Peyer's patch (tissue), 4 donors: ENCODE results near the gene VPREB1.
"Not testable (repeated sequence)": the region's sequence is repeated elsewhere in the genome, so short reads cannot be mapped to it uniquely, and the experiment has no call there.

Source experiments
- POLR2A ChIP-seq, 2 donors: fragments of 450-650 bp; IDR thresholded peaks; one replicate each; pipeline ENCODE4 v1.5.1; 2017; ENCODE audit warnings: antibody characterized with exemption in 2 of 2, mild to moderate bottlenecking in 2 of 2, moderate library complexity in 2 of 2
- TF ChIP-seq, protein P1 (sequence below), 6 experiments: fragments of 450-650 bp in 4 of 6; fragments of 200-600 bp in 2 of 6; sonication (generic) in 1 of 6; IDR thresholded peaks; one replicate each; pipeline ENCODE4 v1.5.1; 2017 to 2019; ENCODE audit warnings: antibody characterized with exemption in 6 of 6, mild to moderate bottlenecking in 3 of 6, moderate library complexity in 1 of 6

DNA sequence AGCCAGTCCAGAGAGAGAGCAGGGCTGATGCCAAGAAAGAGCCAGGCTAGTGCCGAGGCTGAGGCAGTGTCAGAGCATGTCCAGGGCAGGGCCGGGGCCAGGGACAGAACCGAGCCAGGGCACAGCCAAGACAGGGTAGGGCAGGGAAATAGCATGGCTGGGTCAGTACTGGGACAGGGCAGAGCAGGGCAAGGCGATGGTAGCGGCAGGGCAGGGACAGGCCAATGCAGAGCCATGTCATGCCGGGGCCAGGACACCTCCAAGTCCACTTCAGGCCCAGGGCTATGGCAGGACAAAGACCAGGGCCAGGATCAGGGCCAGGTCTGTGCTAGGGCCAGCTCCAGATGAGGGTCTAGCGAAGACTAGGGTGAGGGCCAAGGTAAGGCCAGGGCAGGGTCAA, 48.9 kb downstream of the VPREB1 start:
- TF ChIP-seq, protein P1, sequence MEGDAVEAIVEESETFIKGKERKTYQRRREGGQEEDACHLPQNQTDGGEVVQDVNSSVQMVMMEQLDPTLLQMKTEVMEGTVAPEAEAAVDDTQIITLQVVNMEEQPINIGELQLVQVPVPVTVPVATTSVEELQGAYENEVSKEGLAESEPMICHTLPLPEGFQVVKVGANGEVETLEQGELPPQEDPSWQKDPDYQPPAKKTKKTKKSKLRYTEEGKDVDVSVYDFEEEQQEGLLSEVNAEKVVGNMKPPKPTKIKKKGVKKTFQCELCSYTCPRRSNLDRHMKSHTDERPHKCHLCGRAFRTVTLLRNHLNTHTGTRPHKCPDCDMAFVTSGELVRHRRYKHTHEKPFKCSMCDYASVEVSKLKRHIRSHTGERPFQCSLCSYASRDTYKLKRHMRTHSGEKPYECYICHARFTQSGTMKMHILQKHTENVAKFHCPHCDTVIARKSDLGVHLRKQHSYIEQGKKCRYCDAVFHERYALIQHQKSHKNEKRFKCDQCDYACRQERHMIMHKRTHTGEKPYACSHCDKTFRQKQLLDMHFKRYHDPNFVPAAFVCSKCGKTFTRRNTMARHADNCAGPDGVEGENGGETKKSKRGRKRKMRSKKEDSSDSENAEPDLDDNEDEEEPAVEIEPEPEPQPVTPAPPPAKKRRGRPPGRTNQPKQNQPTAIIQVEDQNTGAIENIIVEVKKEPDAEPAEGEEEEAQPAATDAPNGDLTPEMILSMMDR (IDR thresholded peaks at IDR 0.05): not testable (repeated sequence)
- not testable (repeated sequence) for TF ChIP-seq POLR2A (IDR thresholded peaks at IDR 0.05)
